CD4-positive, alpha-beta T cell (primary cell): Measurements from ENCODE around the gene SLC25A26. TPM values are rescaled to one million over a fixed set of nuclear protein-coding genes. Genes with fewer than 3 reads are reported as not detected.
A peak's percentile ranks its signal among the peaks of the same experiment; 100 is the strongest.

Source experiments
- ATAC-seq: fragments of 200-7000 bp; cut with Tn5 transposase; one replicate; pipeline ENCODE4 v1.10.0; 2022; ENCODE audit warnings: mild to moderate bottlenecking; ENCODE audit not compliant: poor library complexity
- CTCF ChIA-PET: fragments of 350-600 bp; sonication (Branson Sonifier 250); formaldehyde crosslinking; loops from one replicate; lab custom pipeline; 2021; ENCODE audit warnings: antibody characterized with exemption, inconsistent platforms; lab: Charles Lee
- POLR2A ChIA-PET: fragments of 350-600 bp; sonication (Branson Sonifier 250); formaldehyde crosslinking; loops from one replicate; lab custom pipeline; 2021; ENCODE audit warnings: antibody characterized with exemption, inconsistent platforms; lab: Charles Lee
- DNase-seq, 14 experiments: peaks; one replicate each; pipeline ENCODE4 v3.0.0-alpha.2; 2013 to 2020; ENCODE audit warnings: mixed read lengths in 2 of 14
- H3K27ac ChIP-seq, 2 donors: one replicate each; pipeline versions ENCODE4 v1.5.1 to v1.7.0; 2013; ENCODE audit warnings: low read length in 2 of 2, low read depth in 1 of 2, mild to moderate bottlenecking in 1 of 2
- H3K27me3 ChIP-seq, 2 experiments: 1 replicate in 1 of 2; 2 replicates in 1 of 2; pipeline versions ENCODE4 v1.6.1 to v1.7.0; 2013; ENCODE audit warnings: low read length in 2 of 2, control low read depth in 1 of 2, mild to moderate bottlenecking in 1 of 2, moderate library complexity in 1 of 2; ENCODE audit not compliant: insufficient read depth in 2 of 2, control insufficient read depth in 1 of 2
- H3K36me3 ChIP-seq: one replicate; pipeline ENCODE4 v1.6.1; 2013; ENCODE audit warnings: low read length, control low read depth; ENCODE audit not compliant: insufficient read depth
- H3K4me1 ChIP-seq: one replicate; pipeline ENCODE4 v1.6.1; 2013; ENCODE audit warnings: low read length, control low read depth; ENCODE audit not compliant: insufficient read depth
- H3K4me3 ChIP-seq: one replicate; pipeline ENCODE4 v1.5.1; 2013; ENCODE audit warnings: mild to moderate bottlenecking, low read length, moderate library complexity
- H3K9me3 ChIP-seq, 2 experiments: 1 replicate in 1 of 2; 2 replicates in 1 of 2; pipeline versions ENCODE4 v1.6.1 to v1.7.0; 2013; ENCODE audit warnings: low read length in 2 of 2, mild to moderate bottlenecking in 2 of 2, control low read depth in 1 of 2, moderate library complexity in 1 of 2; ENCODE audit not compliant: control insufficient read depth in 1 of 2, insufficient read depth in 1 of 2
- H3K27ac Mint-ChIP-seq: one replicate; pipeline ENCODE4 v1.8.0; 2020; ENCODE audit warnings: mixed read lengths
- H3K27me3 Mint-ChIP-seq: one replicate; pipeline ENCODE4 v1.8.0; 2021; ENCODE audit warnings: mixed read lengths
- H3K36me3 Mint-ChIP-seq: one replicate; pipeline ENCODE4 v1.8.0; 2021; ENCODE audit warnings: low read depth, mixed read lengths
- H3K4me1 Mint-ChIP-seq: one replicate; pipeline ENCODE4 v1.8.0; 2021; ENCODE audit warnings: low read depth, mixed read lengths
- H3K4me3 Mint-ChIP-seq: one replicate; pipeline ENCODE4 v1.8.0; 2020; ENCODE audit warnings: mild to moderate bottlenecking, mixed read lengths
- H3K9me3 Mint-ChIP-seq: one replicate; pipeline ENCODE4 v1.8.0; 2020; ENCODE audit warnings: mixed read lengths
- intact Hi-C, 2 experiments: fragments of 100-400 bp; cut with DNase I in 1 of 2; cut with micrococcal nuclease in 1 of 2; formaldehyde crosslinking; loops; one replicate each; pipeline versions ENCODE4 v1.15.1 to v1.9.0; 2023 to 2025; cut with DNase I, micrococcal nuclease
- total RNA-seq, 174 experiments: library from RNA in 2 of 174; stranded (reverse) in 2 of 174; gene quantifications; one replicate each; pipeline ENCODE4 v1.2.3 and lab custom pipeline; 2021 to 2026
- TF ChIP-seq, protein P1 (sequence below): fragments of 200-600 bp; IDR thresholded peaks from one replicate; pipeline ENCODE4 v1.8.0; 2022; ENCODE audit warnings: antibody characterized with exemption, mild to moderate bottlenecking

The SLC25A26 gene
- total RNA-seq, 2 experiments from 2014 or later, result 26.9 to 30.2 TPM

GRCh38 chr3:66211779-66212178 is 9.0 kb upstream of the SLC25A26 start:
- TF ChIP-seq, protein P1, sequence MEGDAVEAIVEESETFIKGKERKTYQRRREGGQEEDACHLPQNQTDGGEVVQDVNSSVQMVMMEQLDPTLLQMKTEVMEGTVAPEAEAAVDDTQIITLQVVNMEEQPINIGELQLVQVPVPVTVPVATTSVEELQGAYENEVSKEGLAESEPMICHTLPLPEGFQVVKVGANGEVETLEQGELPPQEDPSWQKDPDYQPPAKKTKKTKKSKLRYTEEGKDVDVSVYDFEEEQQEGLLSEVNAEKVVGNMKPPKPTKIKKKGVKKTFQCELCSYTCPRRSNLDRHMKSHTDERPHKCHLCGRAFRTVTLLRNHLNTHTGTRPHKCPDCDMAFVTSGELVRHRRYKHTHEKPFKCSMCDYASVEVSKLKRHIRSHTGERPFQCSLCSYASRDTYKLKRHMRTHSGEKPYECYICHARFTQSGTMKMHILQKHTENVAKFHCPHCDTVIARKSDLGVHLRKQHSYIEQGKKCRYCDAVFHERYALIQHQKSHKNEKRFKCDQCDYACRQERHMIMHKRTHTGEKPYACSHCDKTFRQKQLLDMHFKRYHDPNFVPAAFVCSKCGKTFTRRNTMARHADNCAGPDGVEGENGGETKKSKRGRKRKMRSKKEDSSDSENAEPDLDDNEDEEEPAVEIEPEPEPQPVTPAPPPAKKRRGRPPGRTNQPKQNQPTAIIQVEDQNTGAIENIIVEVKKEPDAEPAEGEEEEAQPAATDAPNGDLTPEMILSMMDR, result no peak

DNA sequence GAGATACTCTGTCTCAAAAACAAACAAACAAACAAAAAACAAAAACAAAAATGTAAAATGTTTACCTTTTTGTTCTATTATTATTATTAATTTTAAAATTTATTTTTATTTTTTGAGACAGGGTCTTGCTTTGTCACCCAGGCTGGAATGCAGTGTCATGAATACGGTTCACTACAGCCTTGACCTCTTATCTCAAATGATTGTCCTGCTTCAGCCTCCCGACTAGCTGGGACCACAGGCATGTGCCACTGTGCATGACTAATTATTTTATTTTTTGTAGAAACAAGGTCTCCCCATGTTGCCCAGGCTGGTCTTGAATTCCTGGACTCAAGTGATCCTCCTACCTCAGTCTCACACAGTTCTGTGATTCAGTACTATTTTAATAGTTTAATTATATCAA is 5.7 kb upstream of the SLC25A26 start:
- TF ChIP-seq, protein P1, result no peak
- Mint-ChIP-seq H3K4me1 (peaks cover 9% of the 10 kb centered on the region), H3K27ac (no peak overlapping the region), H3K36me3 (no peaks in the 10 kb centered on the region), H3K27me3 (peaks cover 4% of the 10 kb centered on the region), H3K9me3 (no peaks in the 10 kb centered on the region), H3K4me3 (no peak overlapping the region)
- peaks cover 0 to 3% of the 10 kb centered on the region in 2 experiments for H3K9me3 ChIP-seq
- no peaks in the 10 kb centered on the region for H3K27me3 ChIP-seq
- POLR2A ChIA-PET, result no interaction called here
- CTCF ChIA-PET, result no interaction called here
- H3K36me3 ChIP-seq, result no peaks in the 10 kb centered on the region
- H3K4me1 ChIP-seq, result peaks cover 3% of the 10 kb centered on the region
- DNase-seq (no peak), ATAC-seq (no peak)
- intact Hi-C loops, result loop anchor here in 1 of 2 experiments (5.0 kb wide), 1 partner anchor 782 kb away; the partner anchor contains the start of gene KBTBD8
- no peak overlapping the region for H3K4me3 ChIP-seq
- H3K27ac ChIP-seq, result no peak overlapping the region

More at GRCh38 chr3:66211779-66212178, 9.0 kb upstream of the SLC25A26 start:
- intact Hi-C loops, result no loop called here
- Mint-ChIP-seq H3K27me3 (peaks cover 4% of the 10 kb centered on the region), H3K9me3 (no peaks in the 10 kb centered on the region), H3K4me1 (no peaks in the 10 kb centered on the region), H3K36me3 (no peaks in the 10 kb centered on the region), H3K27ac (no peak overlapping the region), H3K4me3 (no peak overlapping the region)
- Histone ChIP-seq H3K9me3 (peaks cover 0 to 3% of the 10 kb centered on the region in 2 experiments), H3K27me3 (no peaks in the 10 kb centered on the region), H3K36me3 (no peaks in the 10 kb centered on the region), H3K4me3 (no peak overlapping the region), H3K27ac (no peak overlapping the region), H3K4me1 (no peaks in the 10 kb centered on the region)
- ChIA-PET POLR2A (no interaction called here), CTCF (no interaction called here)
- DNase-seq (no peak), ATAC-seq (no peak)

DNA sequence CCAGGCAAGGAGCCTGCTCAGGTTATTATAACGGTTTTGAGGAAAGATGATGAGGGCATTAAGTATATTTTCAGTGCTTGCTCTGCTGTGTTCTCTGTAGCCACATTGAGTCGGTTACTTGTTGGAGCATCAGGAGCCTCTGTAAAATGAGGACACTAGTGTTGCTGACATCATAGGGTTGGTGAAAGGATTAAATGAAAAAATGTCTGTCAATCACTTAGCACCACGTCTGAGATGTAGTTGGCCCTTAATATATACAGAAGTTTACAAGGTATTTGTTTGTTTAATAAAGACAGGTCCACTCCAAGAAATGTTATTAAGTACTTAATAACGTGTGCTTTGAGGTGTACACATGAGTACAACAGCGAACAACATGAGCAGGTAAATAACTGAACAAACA is 735 bp upstream of the SLC25A26 start:
- Histone ChIP-seq H3K4me3 (peak overlapping the region; percentile 79), H3K4me1 (peaks cover 10% of the 10 kb centered on the region), H3K9me3 (no peaks in the 10 kb centered on the region), H3K36me3 (peaks cover 12% of the 10 kb centered on the region), H3K27me3 (no peaks in the 10 kb centered on the region), H3K27ac (peak overlapping the region in 1 of 2 donors; percentile 81)
- Mint-ChIP-seq H3K9me3 (no peaks in the 10 kb centered on the region), H3K27me3 (peaks cover 4% of the 10 kb centered on the region), H3K27ac (peak overlapping the region; percentile 64), H3K36me3 (peaks cover 35% of the 10 kb centered on the region), H3K4me3 (peak overlapping the region; percentile 58), H3K4me1 (peaks cover 41% of the 10 kb centered on the region)
- DNase-seq (peak in 1 of 14 experiments; percentile 33), ATAC-seq (no peak)
- TF ChIP-seq, protein P1, result no peak
- ChIA-PET POLR2A (interaction anchor here (0.5 to 1.8 kb wide), 5 partner anchors 10 to 778 kb away, joined by 3 to 13 read pairs (median 3); partner anchors contain the start of gene KBTBD8), CTCF (no interaction called here)
- intact Hi-C loops, result loop anchor here in 1 of 2 experiments (5.0 kb wide), 1 partner anchor 282 kb away; the partner anchor contains the start of gene LRIG1
